HAP-1 (cell line): Measurements from ENCODE around the gene CFAP20DC.
"Not testable (repeated sequence)": the region's sequence is repeated elsewhere in the genome, so short reads cannot be mapped to it uniquely, and the experiment has no call there.

Experiments used
- DNase-seq, 2 experiments: peaks; one replicate each; pipeline ENCODE4 v3.0.0-alpha.2; 2016 to 2020; ENCODE audit warnings: low spot score in 2 of 2
- H3K27me3 ChIP-seq: fragments of 250-450 bp; sonication (Bioruptor Pico); 2 replicates; pipeline ENCODE4 v1.5.1; 2020; ENCODE audit warnings: low read depth, mild to moderate bottlenecking, moderate library complexity
- H3K36me3 ChIP-seq: fragments of 250-450 bp; sonication (Bioruptor Pico); replicated peaks from 2 replicates; pipeline ENCODE4 v1.5.1; 2020; ENCODE audit warnings: mild to moderate bottlenecking
- H3K4me1 ChIP-seq: fragments of 250-450 bp; sonication (Bioruptor Pico); 2 replicates; pipeline ENCODE4 v1.5.1; 2020; ENCODE audit warnings: mild to moderate bottlenecking
- H3K4me3 ChIP-seq: fragments of 250-450 bp; sonication (Bioruptor Pico); 2 replicates; pipeline ENCODE4 v1.5.1; 2020; ENCODE audit warnings: mild to moderate bottlenecking, moderate library complexity
- H3K9me3 ChIP-seq: fragments of 250-450 bp; sonication (Bioruptor Pico); 2 replicates; pipeline ENCODE4 v1.5.1; 2020; ENCODE audit warnings: mild to moderate bottlenecking, moderate library complexity
- in situ Hi-C: fragments of 300-500 bp; cut with MboI; formaldehyde crosslinking; loops from 3 replicates; pipeline ENCODE4 v1.14.3; 2020; ENCODE audit warnings: low sequenced_read_pairs, inconsistent platforms, mixed read lengths

The CFAP20DC gene

GRCh38 chr3:58973796-58974195 lies 76.0 kb downstream of the CFAP20DC start:
- Histone ChIP-seq H3K9me3 (no peaks in the 10 kb centered on the region), H3K4me3 (no peak overlapping the region), H3K27me3 (no peaks in the 10 kb centered on the region), H3K4me1 (no peaks in the 10 kb centered on the region), H3K36me3 (no peaks in the 10 kb centered on the region)
- in situ Hi-C loops: no loop called here
- no peak for DNase-seq

- H3K27me3 ChIP-seq, H3K9me3 ChIP-seq, DNase-seq, H3K36me3 ChIP-seq, H3K4me3 ChIP-seq, in situ Hi-C loops, H3K4me1 ChIP-seq: not testable (repeated sequence)
These were observed 82.0 kb downstream of the CFAP20DC start for GRCh38 chr3:58967866-58968265.

- H3K4me3 ChIP-seq: no peak overlapping the region
- no peaks in the 10 kb centered on the region for H3K4me1 ChIP-seq
- DNase-seq: no peak
- in situ Hi-C loops: no loop called here
- no peaks in the 10 kb centered on the region for H3K36me3 ChIP-seq
- no peaks in the 10 kb centered on the region for H3K9me3 ChIP-seq
- no peaks in the 10 kb centered on the region for H3K27me3 ChIP-seq
These were observed 84.0 kb downstream of the CFAP20DC start for GRCh38 chr3:58965865-58966264.

- Histone ChIP-seq H3K9me3 (no peaks in the 10 kb centered on the region), H3K36me3 (no peaks in the 10 kb centered on the region), H3K4me1 (no peaks in the 10 kb centered on the region), H3K27me3 (no peaks in the 10 kb centered on the region), H3K4me3 (no peak overlapping the region)
- DNase-seq: no peak
- in situ Hi-C loops: no loop called here
These were observed 85.8 kb downstream of the CFAP20DC start for GRCh38 chr3:58963928-58964503.

DNA sequence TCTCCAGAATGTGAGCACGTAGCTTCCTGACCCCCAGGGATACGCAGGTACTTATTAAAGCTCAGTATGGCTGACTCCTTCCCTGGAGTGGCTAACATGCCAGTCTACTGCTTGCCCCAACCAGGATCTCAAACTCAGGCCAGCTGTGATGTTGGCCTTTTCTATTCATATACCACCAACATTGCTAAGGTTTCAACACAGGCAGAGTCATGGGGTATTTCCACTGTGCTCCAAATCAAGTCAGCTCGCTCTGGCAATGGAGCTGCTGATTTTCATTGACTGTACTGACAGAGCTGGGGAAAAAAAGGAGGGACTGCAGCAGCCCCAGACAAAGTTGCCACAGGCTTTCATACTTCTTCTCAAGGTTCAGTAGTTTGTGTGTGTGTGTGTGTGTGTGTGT lies 87.0 kb downstream of the CFAP20DC start:
- DNase-seq: no peak
- in situ Hi-C loops: no loop called here

DNA sequence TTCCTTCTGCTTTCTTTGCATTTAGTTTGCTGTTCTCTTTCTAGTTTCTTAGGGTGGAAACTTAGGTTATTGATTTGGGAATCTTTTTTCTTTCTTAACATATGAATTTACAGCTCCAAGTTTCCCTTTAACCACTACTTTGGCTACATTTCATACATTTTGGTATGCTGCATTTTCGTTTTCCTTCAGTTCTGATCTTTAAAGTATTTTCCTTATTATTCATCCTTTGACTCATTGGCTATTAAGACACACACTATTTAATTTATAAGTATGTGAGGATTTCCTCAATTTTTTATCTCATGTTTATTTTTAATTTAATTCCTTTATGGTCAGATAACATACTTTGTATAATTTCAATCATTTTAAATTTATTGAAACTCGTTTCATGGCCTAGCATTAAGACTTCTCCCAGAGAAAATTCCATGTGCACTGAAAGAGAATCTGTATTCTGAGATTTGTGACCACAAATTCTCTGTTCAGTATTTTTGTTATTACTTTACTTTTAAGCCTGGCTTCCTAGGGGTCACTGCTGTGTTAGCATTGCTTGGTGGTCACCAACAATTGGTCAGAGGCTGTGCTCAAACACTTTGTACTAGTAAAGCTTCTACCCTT lies 87.7 kb downstream of the CFAP20DC start:
- no peak for DNase-seq
- Histone ChIP-seq H3K27me3 (no peaks in the 10 kb centered on the region), H3K9me3 (no peaks in the 10 kb centered on the region), H3K36me3 (no peaks in the 10 kb centered on the region), H3K4me3 (no peak overlapping the region), H3K4me1 (no peaks in the 10 kb centered on the region)
- in situ Hi-C loops: no loop called here

More for the DNA sequence above, 87.0 kb downstream of the CFAP20DC start:
- Histone ChIP-seq H3K4me1 (no peaks in the 10 kb centered on the region), H3K36me3 (no peaks in the 10 kb centered on the region), H3K27me3 (no peaks in the 10 kb centered on the region), H3K4me3 (no peak overlapping the region), H3K9me3 (no peaks in the 10 kb centered on the region)

DNA sequence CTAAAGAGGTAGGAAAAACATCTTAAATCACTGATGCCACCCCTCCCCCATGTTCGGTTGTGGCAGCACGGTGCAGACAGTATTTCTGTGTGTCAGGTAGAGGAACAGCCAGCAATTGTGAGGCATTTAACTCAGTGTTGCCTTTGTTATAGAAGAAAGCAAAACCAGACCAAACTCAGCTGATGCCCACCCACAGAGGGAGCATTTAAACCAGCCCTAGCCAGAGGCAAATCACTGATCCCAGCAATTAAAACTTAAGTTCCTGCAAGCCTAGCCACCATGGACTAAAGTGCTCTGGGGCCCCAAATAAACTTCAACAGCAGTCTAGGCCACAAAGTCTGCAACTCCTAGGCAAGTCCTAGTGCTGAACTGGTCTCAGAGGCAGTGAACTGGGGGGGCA lies 94.5 kb downstream of the CFAP20DC start:
- H3K4me3 ChIP-seq: no peak overlapping the region
- DNase-seq: peak in 1 of 2 experiments; percentile 10
- no peaks in the 10 kb centered on the region for H3K27me3 ChIP-seq
- H3K4me1 ChIP-seq: no peaks in the 10 kb centered on the region
- H3K36me3 ChIP-seq: no peaks in the 10 kb centered on the region
- in situ Hi-C loops: no loop called here
- peaks cover 3% of the 10 kb centered on the region; the same call in 1 of the 2 replicates for H3K9me3 ChIP-seq

- Histone ChIP-seq H3K36me3 (no peaks in the 10 kb centered on the region), H3K27me3 (no peaks in the 10 kb centered on the region), H3K9me3 (peaks cover 3% of the 10 kb centered on the region; the same call in 1 of the 2 replicates), H3K4me3 (no peak overlapping the region), H3K4me1 (no peaks in the 10 kb centered on the region)
- in situ Hi-C loops: no loop called here
- no peak for DNase-seq
These were observed 96.5 kb downstream of the CFAP20DC start for GRCh38 chr3:58953288-58953687.

- Histone ChIP-seq H3K9me3 (peaks cover 3% of the 10 kb centered on the region; the same call in 1 of the 2 replicates), H3K4me1 (no peaks in the 10 kb centered on the region), H3K36me3 (no peaks in the 10 kb centered on the region), H3K27me3 (no peaks in the 10 kb centered on the region), H3K4me3 (no peak overlapping the region)
- in situ Hi-C loops: no loop called here
- DNase-seq: no peak
These were observed 97.5 kb downstream of the CFAP20DC start for GRCh38 chr3:58952128-58952917.

DNA sequence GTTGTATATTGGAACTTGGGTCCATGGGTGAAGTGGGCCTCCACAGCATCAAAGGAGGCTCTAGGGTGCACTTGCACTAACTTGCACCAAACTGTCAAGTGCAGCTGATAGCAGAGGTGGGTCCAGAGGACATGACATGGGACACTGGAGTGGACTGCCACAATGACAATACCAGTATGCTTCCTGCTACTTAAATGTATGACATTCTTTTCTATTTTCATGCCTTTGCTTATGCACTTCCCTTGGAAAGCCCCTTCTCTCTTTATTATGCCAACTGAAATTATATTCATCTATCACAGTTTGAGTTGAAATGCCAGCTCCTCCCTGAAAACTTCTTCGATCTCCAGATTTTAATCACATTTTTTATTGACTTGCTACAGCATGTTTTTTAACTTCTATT lies 101.8 kb downstream of the CFAP20DC start:
- H3K36me3 ChIP-seq: no peaks in the 10 kb centered on the region
- H3K4me1 ChIP-seq: no peaks in the 10 kb centered on the region
- no peaks in the 10 kb centered on the region for H3K27me3 ChIP-seq
- H3K9me3 ChIP-seq: peaks cover 3% of the 10 kb centered on the region; the same call in 1 of the 2 replicates
- no peak overlapping the region for H3K4me3 ChIP-seq
- in situ Hi-C loops: no loop called here
- DNase-seq: no peak

GRCh38 chr3:58946875-58947274 lies 103.0 kb downstream of the CFAP20DC start:
- no peaks in the 10 kb centered on the region for H3K4me1 ChIP-seq
- H3K27me3 ChIP-seq: no peaks in the 10 kb centered on the region
- no peak overlapping the region for H3K4me3 ChIP-seq
- H3K9me3 ChIP-seq: peaks cover 3% of the 10 kb centered on the region; the same call in 1 of the 2 replicates
- no peak for DNase-seq
- no peaks in the 10 kb centered on the region for H3K36me3 ChIP-seq
- in situ Hi-C loops: no loop called here

- no peaks in the 10 kb centered on the region for H3K36me3 ChIP-seq
- in situ Hi-C loops: no loop called here
- no peaks in the 10 kb centered on the region for H3K27me3 ChIP-seq
- H3K4me3 ChIP-seq: no peak overlapping the region
- no peaks in the 10 kb centered on the region for H3K9me3 ChIP-seq
- DNase-seq: no peak
- no peaks in the 10 kb centered on the region for H3K4me1 ChIP-seq
These were observed 111.8 kb downstream of the CFAP20DC start for GRCh38 chr3:58938057-58938456.

GRCh38 chr3:58924578-58924977 lies 125.2 kb downstream of the CFAP20DC start:
- H3K9me3 ChIP-seq: no peaks in the 10 kb centered on the region
- DNase-seq: no peak
- in situ Hi-C loops: no loop called here

DNA sequence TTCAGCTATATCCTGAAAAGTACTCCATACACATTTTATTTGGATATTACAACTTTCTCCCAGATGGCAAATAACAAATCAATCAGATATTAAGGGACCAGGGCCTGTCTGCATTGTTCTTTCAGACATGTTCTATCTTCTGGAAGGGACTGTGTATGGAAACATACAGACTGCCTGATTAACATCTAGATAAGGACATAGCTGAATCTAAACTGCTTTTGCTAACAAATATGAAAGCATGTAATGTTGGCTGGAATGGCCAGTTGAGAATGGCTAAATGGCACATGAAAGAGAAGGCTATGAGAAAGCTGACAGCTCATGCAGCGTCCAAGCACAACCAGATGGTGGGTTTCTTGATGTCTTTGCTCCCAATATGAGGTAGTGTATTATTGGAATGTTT lies 149.4 kb downstream of the CFAP20DC start:
- Histone ChIP-seq H3K4me3 (no peak overlapping the region), H3K27me3 (no peaks in the 10 kb centered on the region), H3K9me3 (no peaks in the 10 kb centered on the region), H3K4me1 (no peaks in the 10 kb centered on the region), H3K36me3 (no peaks in the 10 kb centered on the region)
- DNase-seq: no peak
- in situ Hi-C loops: no loop called here

More at GRCh38 chr3:58924578-58924977, 125.2 kb downstream of the CFAP20DC start:
- Histone ChIP-seq H3K4me3 (no peak overlapping the region), H3K36me3 (no peaks in the 10 kb centered on the region), H3K27me3 (no peaks in the 10 kb centered on the region), H3K4me1 (no peaks in the 10 kb centered on the region)
